K562 (cell line): Measurements from ENCODE around the gene IZUMO4. TPM values are rescaled to one million over a fixed set of nuclear protein-coding genes. Genes with fewer than 3 reads are reported as not detected.
A peak's percentile ranks its signal among the peaks of the same experiment; 100 is the strongest.

Experiments used
- BDP1 ChIP-seq: IDR thresholded peaks from 3 replicates; pipeline ENCODE4 v1.6.1; 2011; ENCODE audit not compliant: insufficient read length, insufficient read depth
- HNRNPK ChIP-seq: fragments of 200-400 bp; formaldehyde crosslinking; IDR thresholded peaks from one replicate; pipeline ENCODE4 v1.6.1; 2018; ENCODE audit warnings: mild to moderate bottlenecking, low read depth, low read length; ENCODE audit not compliant: poor library complexity, severe bottlenecking
- KLF1 ChIP-seq: fragments of 450-650 bp; IDR thresholded peaks from 2 replicates; pipeline ENCODE4 v1.6.1; 2016; ENCODE audit warnings: missing genetic modification characterization, missing compliant biosample characterization
- RBM17 ChIP-seq: fragments of 200-400 bp; formaldehyde crosslinking; IDR thresholded peaks from 2 replicates; pipeline ENCODE4 v1.6.1; 2017; ENCODE audit warnings: low read depth, mild to moderate bottlenecking, low read length, borderline replicate concordance
- ZBED1 ChIP-seq: IDR thresholded peaks from 2 replicates; pipeline ENCODE4 v1.6.1; 2014
- ZBTB1 ChIP-seq: sonication (generic); formaldehyde crosslinking; IDR thresholded peaks from 2 replicates; pipeline ENCODE4 v1.8.1; 2023; ENCODE audit warnings: missing genetic modification reagents, low read depth, mild to moderate bottlenecking, borderline replicate concordance
- ZEB2 ChIP-seq: fragments of 450-650 bp; IDR thresholded peaks from 2 replicates; pipeline ENCODE4 v1.6.1; 2016
- ZNF318 ChIP-seq, 2 experiments: fragments of 450-650 bp; IDR thresholded peaks; 2 replicates each; pipeline ENCODE4 v1.6.1; 2016; ENCODE audit warnings: mild to moderate bottlenecking in 2 of 2, borderline replicate concordance in 1 of 2, low read depth in 1 of 2, moderate library complexity in 1 of 2
- ZNF449 ChIP-seq: fragments of 250-450 bp; sonication (Bioruptor Pico); IDR thresholded peaks from 2 replicates; pipeline ENCODE4 v1.8.0; 2022; ENCODE audit warnings: moderate library complexity, mild to moderate bottlenecking, inconsistent platforms
- polyA plus RNA-seq, 8 experiments: library from polyadenylated mRNA; depleted of rRNA in 4 of 8; stranded (reverse) in 5 of 8; unstranded in 3 of 8; fragments of >200 nt; fragmentation: Nextera tagmentation in 2 of 8; fragmentation: Illumina TruSeq in 1 of 8; extraction: Ambion mirVana in 2 of 8; extraction: Trizol in 1 of 8; gene quantifications; 2 replicates each; pipeline versions ENCODE4 v1.2.1 to v1.2.3, GENCODE V29; 2011 to 2014; ENCODE audit warnings: inconsistent platforms in 1 of 8, missing spikeins in 1 of 8
- total RNA-seq, 7 experiments: library from RNA; depleted of rRNA in 6 of 7; stranded (reverse); fragments of >200 nt in 6 of 7; fragmentation: Illumina TruSeq in 2 of 7; extraction: Trizol in 2 of 7; gene quantifications; 2 replicates each; pipeline versions ENCODE4 v1.2.1 to v1.2.3, GENCODE V29; 2011 to 2021; ENCODE audit warnings: low replicate concordance in 1 of 7
- TF ChIP-seq, protein P1 (sequence below): IDR thresholded peaks from 2 replicates; pipeline ENCODE4 v1.6.1; 2011; ENCODE audit warnings: borderline replicate concordance, low read depth, mild to moderate bottlenecking, moderate library complexity, low read length; ENCODE audit not compliant: insufficient read depth, poor library complexity, severe bottlenecking
- TF ChIP-seq, protein P2 (sequence below): fragments of 450-650 bp; IDR thresholded peaks from 2 replicates; pipeline ENCODE4 v1.6.1; 2014; ENCODE audit warnings: low read depth, mild to moderate bottlenecking, moderate library complexity, borderline replicate concordance

Gene IZUMO4
- total and polyA plus RNA-seq, 9 of the 15 experiments (the other 6 are each of a cell fraction or from before 2014, with no cell fraction given) = 0.07 to 3.9 (median 1.2) TPM

DNA sequence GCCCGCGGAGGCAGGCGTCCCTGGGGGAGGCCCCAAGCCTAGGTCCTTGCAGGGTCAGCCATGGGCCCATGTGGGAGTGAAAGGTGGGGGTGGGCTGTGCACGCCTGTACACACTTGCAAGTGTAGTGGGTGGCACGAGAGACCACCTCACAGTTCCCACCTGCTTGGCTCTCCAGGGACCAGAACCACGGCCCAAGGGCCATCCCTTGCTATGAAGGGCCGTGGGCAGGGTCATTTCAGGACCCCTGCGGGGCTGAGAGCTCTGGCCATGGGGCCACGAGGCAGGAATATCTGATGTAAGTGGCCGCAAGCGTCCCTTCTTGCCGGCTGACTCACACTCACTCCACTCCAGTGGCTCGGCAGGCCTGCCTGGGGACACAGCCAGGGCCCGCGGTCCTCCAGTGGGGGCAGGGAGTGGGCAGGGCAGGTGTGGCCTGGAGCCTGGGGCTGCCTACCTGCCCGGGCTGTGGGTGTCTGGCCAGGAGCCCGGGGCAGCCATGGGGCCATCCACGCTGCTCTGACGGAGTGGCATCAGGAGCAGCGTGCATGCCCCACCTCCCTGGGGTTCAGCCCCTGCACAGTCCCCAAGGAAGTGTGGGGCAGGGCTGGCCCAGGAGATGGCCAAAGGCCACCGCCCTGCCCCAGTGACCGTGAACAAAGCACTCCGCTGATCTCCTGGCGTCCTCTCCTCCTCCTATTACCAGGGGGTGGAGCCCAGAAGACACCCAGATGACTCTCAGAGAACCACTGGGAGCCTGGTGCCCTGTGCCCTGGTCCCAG lies 37.1 kb upstream of the IZUMO4 start (continued):
- no peak; a peak in 1 of 4 replicates for TF ChIP-seq ZNF318 (IDR thresholded peaks at IDR 0.05; ENCODE audit: borderline replicate concordance in 1 of 2, low read depth in 1 of 2)
- TF ChIP-seq, protein P1, sequence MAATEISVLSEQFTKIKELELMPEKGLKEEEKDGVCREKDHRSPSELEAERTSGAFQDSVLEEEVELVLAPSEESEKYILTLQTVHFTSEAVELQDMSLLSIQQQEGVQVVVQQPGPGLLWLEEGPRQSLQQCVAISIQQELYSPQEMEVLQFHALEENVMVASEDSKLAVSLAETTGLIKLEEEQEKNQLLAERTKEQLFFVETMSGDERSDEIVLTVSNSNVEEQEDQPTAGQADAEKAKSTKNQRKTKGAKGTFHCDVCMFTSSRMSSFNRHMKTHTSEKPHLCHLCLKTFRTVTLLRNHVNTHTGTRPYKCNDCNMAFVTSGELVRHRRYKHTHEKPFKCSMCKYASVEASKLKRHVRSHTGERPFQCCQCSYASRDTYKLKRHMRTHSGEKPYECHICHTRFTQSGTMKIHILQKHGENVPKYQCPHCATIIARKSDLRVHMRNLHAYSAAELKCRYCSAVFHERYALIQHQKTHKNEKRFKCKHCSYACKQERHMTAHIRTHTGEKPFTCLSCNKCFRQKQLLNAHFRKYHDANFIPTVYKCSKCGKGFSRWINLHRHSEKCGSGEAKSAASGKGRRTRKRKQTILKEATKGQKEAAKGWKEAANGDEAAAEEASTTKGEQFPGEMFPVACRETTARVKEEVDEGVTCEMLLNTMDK = no peak
- no peak for TF ChIP-seq BDP1
- peak; percentile 81; the same call in 1 of the 2 replicates for TF ChIP-seq ZEB2
- TF ChIP-seq RBM17 = no peak
- no peak for TF ChIP-seq ZBTB1 (CRISPR knock-in tag)
- no peak for TF ChIP-seq HNRNPK
- peak; percentile 11; the same call in 1 of the 2 replicates for TF ChIP-seq ZNF449 (CRISPR knock-in tag)
- TF ChIP-seq ZBED1 = no peak
- TF ChIP-seq KLF1 (tag) = peak; percentile 89; the same call in 1 of the 2 replicates
- TF ChIP-seq, protein P2, sequence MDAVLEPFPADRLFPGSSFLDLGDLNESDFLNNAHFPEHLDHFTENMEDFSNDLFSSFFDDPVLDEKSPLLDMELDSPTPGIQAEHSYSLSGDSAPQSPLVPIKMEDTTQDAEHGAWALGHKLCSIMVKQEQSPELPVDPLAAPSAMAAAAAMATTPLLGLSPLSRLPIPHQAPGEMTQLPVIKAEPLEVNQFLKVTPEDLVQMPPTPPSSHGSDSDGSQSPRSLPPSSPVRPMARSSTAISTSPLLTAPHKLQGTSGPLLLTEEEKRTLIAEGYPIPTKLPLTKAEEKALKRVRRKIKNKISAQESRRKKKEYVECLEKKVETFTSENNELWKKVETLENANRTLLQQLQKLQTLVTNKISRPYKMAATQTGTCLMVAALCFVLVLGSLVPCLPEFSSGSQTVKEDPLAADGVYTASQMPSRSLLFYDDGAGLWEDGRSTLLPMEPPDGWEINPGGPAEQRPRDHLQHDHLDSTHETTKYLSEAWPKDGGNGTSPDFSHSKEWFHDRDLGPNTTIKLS = peak; percentile 89
